NCI-H2171 (cell line): ENCODE results near the gene TMEM134.
"Not testable (repeated sequence)": the region's sequence is repeated elsewhere in the genome, so short reads cannot be mapped to it uniquely, and the experiment has no call there.

Experiments used
- DNase-seq: peaks from one replicate; lab custom pipeline; 2025; lab: John Stamatoyannopoulos, UW

TMEM134 gene

DNA sequence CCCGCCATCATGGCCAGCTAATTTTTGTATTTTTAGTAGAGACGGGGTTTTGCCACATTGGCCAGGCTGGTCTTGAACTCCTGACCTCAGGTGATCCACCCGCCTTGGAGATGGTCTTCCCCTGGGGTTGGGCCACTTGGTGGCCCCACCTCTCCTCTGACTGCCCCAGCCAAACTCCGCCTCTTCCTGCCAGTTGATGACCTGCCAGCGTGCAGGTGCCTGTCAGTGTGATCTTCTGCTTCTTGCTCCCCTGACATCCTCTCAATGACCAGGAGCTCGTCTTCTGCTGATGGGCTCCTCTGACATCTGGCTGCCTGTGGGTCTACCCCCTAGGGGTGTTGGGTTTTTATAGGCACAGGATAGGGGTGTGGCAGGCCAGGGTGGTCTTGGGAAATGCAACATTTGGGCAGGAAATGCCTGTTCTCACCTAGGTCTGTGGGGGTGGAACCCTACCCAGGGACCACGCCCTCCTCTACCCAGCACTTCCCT lies 16.9 kb upstream of the TMEM134 start:
- DNase-seq: not testable (repeated sequence)

DNA sequence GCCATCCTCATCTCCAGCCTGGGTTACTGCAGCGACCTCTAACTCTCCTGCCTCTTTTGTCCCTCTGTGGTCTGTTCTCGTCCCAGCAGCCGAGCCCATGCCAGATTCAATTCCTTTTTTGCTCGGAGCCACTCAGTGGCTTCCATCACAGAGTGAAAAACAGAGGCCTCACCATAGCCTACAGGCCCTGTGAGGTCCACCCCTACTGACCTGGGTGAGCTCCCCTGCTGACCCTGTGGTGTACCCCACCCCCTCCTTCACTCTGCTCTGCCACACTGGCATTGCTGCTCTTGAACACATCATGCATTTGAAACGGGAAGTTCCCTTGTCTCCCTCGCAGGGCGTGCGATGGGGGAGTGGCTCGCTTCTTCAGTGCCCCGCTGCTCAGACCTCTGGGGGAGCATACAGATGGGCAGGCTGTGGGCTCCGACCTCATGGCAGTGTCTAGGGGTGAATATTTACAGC lies 15.8 kb upstream of the TMEM134 start:
- no peak for DNase-seq

DNA sequence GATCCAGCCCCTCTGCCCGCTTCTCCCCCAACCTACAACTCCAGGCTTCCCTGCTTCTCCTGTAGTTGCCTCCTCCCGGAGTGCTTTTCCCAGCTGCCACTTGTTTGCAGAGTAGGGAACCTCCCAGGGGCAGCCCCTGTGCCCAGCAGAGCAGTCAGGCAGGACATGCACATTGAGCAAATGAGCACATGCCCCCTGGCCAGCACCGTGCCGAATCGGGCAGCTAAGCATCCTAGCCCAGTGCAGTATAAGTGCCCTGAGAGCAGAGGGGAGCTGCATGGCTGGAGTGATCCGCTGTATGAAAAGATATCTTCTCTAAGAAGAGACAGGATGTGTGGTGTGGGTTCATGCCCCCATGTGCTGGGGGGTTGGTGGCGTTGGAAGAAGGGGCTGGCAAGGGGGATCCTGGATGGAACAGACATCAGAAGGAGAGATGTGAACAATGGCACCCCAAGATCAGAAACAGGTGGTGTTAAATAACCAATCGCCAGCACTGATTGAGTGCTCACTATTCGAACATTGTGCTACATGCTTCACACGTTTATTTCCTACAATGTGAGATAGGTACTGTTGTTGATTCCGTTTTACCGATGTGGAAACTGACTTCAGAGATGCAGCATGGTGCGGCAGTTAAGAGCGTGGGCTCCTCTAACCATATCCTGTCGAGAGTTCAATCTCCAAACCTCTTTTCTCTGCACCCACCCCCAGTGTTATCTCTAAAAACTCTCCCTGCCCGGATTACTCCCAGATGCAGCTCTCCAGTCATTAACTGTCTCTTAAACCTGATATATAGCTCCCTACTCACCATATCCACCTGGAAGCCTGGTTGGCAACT lies 15.0 kb upstream of the TMEM134 start:
- DNase-seq: no peak

DNA sequence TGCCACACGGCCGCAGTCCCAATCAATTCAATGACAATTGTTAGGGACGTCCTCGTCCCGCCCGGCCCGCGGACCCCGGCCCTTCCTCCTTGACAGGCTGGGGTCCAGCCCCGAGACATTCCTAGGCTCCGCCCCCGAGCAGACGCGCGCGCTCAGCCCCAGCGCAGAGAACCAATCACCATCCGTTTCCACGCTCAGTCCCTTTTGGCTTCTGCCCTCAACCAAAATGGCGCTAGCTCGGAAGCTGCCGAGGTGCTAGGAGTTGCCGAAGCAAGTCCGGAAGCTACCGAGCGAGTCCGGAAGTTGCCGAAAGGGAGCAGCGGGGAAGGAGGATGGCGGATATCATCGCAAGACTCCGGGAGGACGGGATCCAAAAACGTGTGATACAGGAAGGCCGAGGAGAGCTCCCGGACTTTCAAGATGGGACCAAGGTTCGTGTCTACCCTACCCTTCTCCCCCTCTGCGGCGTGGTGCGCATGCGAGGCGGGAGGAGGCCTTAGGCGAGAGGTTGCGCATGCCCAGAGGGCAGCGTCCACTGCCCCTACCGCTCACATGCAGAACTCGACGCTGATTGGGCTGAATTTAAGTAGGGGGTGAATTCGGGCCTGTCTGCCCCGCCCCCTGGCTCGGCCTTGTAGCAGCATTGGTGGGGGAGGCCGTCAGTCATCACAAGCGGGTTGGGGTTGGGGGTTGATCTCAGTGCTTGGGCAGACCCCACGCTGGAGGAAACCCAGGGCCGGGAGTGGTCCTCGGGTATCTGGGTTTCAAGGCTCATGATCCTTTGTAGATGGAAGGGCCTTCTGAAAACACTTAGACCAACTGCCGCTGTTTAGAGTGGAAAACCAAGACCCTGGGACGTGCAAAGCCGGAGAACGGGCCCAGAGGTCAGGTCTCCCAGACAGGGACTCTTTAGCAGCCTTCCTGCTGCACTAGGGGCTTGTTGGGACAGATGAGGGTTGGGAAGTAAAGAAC lies 14.1 kb upstream of the TMEM134 start, which contains the start of gene AIP:
Gene AIP, plus strand, starts transcription at position 200 of the 972 bp plus-strand sequence. Its CDS starts 133 bp downstream, at position 333.
- DNase-seq: peak; percentile 94

DNA sequence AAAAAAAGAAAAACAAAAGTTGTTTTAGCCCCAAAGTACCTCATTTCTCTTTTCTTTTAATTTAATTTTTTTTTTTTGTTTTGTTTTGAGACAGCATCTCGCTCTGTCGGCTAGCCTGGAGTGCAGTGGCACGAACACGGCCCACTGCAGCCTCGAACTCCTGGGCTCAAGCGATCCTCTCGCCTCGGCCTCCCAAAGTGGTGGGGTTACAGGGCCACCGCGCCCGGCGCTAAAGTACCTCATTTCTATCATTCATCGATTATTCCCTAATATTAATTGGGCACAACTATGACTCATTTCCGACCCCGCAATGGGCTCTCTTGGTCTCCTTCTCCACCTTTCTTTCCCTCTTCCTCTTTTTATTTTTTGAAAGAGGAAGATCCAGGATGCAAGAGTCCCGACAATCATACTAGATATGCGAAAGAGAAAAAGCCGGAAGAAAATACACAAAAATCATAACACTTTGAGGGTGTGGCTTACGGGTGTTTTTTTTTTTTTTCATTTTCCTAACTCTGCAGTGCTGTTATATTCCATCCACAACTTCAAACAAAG lies 13.3 kb upstream of the TMEM134 start:
- DNase-seq: no peak

DNA sequence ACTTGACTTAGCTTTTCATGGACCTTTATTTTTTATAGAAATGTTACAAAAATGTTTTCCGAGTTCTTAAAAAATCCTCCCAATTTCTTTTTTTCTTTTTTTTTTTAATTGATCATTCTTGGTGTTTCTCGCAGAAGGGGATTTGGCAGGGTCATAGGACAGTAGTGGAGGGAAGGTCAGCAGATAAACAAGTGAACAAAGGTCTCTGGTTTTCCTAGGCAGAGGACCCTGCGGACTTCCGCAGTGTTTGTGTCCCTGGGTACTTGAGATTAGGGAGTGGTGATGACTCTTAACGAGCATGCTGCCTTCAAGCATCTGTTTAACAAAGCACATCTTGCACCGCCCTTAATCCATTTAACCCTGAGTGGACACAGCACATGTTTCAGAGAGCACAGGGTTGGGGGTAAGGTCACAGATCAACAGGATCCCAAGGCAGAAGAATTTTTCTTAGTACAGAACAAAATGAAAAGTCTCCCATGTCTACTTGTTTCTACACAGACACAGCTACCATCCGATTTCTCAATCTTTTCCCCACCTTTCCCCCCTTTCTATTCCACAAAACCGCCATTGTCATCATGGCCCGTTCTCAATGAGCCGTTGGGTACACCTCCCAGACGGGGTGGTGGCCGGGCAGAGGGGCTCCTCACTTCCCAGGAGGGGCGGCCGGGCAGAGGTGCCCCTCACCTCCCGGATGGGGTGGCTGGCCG lies 8.4 kb upstream of the TMEM134 start:
- DNase-seq: not testable (repeated sequence)

DNA sequence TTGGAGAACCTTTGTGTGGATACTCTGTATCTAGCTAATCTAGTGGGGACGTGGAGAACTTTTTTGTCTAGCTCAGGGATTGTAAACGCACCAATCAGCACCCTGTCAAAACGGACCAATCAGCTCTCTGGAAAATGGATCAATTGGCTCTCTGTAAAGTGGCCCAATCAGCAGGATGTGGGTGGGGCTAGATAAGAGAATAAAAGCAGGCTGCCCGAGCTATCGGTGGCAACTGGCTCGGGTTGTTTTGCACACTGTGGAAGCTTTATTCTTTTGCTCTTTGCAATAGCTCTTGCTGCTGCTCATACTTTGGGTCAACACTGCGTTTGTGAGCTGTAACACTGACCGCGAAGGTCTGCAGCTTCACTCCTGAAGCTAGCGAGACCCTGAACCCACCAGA lies 7.6 kb upstream of the TMEM134 start:
- not testable (repeated sequence) for DNase-seq

DNA sequence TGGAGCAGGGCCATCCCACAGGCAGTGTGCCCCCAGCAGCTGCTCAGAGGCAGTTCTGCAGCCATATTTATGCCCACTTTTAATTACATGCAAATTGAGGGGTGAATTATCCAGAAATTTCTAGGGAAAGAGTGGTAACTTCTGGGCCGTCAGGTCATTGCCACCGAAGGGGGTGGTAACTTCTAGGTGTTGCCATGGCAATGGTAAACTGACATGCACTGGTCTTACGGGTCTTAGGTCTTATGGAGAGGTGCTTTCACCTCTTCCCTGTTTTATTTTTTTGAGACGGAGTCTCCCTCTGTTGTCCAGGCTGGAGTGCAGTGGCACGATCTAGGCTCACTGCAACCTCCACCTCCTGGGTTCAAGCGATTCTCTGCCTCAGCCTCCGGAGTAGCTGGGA lies 3.8 kb upstream of the TMEM134 start:
- no peak for DNase-seq

DNA sequence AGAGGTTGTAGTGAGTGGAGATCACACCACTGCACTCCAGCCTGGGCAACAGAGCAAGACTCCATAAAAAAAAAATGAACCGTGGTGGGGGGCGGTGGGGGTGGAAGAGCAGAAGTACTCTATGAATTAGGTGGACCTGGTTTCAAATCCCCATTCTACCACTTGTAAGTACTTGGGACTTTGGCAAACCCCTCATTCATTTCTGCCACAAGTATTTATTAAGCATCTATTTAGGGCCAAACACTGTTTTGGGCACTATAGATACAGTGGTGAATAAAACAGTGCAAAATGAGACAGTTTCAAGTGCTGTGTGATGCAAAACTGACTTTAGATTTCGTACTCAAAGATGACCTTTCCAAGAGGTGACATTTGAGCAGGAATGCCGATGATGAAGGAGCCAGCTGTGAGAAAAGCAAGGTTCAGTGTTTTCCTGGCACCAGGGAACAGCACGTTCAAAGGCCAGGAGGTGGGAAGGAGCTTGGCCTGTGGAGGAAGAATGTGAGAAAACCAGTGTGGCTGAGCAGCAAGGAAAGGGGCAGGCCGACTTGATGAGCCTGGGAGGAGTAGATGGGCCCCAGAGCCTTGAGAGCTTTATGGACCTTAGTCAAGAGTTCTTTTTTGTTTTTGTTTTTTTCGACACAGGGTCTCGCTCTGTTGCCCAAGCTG lies 1.4 kb upstream of the TMEM134 start:
- no peak for DNase-seq

DNA sequence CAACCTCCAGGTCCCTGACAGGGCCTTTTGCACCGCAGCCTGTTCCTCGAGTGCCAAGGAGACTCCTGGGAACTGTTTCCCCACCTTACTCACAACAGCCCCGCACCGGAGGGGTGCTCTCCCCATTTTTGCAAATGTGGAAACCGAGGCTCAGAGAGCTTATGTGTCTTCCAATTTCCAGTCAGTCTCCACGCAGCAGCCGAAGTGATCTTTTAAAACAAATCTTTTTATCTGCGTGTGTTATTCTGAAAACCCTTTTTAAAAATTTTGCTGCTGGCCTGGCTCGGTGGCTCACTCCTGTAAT lies 409 bp upstream of the TMEM134 start:
- no peak for DNase-seq

DNA sequence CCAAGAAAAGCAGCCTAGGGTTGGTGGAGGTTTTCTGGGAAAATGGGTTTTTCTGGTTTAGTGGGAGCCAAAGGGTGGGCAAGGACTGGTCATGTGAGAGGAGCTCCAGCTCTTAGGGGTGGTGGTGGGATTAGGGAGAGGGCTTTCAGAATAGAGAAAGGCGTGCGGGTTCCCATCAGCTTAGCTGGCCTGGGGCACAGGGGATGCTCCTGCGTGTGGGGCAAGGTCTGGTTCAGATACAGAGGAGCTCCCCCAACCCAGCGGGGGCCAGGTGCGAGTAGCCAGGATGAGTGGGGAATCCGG lies 644 bp downstream of the TMEM134 start:
- peak; percentile 7 for DNase-seq

DNA sequence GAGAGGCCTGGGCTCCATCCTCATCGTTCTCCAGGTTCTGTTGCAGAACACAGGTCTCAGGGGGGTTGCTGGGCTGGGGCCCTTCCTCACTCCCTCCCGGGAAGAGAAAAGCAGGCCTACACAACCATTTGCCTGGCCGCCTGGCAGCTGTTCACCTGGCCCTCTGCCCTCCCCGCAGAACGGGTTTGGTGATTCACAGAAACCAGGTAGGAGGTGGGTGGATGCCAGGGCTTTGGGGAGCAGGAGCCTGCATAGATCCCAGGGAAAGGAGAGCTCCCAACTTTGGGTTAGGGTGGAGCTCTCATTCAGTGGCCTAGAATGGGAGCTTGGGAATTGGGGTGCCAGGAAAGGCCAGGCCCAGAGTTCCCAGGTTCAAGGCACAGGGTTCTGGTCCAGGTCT lies 995 bp downstream of the TMEM134 start:
- DNase-seq: peak; percentile 52

DNA sequence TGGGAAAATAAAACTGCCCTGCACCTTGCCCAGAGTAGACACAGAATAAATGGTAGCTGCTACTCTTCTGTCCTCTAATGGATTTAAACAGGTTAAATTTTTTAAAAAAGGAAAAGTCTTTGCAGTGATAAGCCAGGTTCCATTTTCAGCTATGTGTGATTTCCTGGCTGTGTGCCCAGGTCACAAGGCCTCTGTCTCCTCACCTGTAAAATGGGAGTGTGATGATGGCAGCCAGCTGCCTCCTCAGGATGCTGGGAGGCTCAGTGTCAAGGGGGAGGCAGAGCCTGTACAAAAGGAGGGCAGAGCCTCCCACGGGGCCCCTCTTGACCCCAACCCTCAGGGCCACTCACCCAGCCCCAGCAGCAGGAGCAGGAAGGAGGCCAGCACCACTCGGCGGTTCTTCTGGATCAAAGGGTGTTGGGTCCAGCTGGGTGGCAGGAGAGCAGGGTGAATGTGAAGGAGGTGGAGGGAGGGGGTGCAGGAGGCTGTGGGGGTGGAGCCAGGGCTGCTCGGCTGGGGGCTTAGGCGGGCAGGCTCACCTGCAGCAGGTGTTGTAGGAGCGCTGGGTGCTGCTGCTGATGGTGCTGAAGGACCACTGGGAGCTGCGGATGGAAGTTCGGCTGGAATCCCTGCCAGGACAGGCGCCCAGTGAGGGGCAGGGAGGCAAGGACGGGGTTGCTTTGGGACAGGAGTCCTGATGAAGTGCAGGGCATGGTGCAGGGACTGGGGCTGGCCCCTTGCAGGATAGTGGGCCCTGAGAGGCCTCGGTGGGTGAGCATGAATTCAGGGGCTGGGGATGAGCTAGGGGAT lies 1.9 kb downstream of the TMEM134 start:
- DNase-seq: no peak

DNA sequence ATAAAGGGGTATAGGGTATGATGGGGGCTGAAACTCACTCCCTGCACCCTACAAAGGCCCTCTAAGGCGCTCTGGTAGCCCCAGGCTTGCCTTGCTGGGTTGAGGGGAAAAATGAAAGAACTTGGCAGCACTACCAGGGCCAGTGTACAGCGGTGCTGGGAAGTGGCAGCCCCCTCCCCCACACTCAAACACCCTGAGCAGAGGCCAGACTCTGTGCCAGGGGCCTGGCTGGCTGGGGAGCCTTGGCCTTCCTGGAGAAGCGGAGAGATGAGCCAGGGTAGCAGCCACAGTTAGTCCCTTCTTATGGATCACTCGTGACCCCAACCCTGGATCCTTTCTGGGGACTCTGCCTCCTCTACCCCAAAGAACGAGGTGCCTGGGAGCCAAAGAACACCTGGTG lies 2.7 kb downstream of the TMEM134 start:
- no peak for DNase-seq

DNA sequence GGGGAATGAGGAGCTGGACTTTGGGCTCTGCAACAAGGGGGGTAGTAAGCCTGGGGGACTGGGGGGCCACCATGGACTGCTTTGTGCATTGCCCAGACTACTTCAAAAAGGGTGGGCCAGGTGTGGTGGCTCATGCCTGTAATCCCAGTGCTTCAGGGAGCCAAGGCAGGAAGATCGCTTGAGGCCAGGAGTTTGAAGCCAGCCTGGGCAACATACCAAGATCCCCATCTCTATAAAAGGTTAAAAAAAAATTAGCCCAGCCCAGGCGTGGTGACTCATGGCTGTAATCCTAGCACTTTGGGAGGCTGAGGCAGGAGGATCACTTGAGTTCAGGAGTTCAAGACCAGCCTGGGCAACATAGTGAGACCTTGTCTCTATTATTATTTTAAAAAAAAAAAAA lies 3.5 kb downstream of the TMEM134 start:
- DNase-seq: not testable (repeated sequence)

DNA sequence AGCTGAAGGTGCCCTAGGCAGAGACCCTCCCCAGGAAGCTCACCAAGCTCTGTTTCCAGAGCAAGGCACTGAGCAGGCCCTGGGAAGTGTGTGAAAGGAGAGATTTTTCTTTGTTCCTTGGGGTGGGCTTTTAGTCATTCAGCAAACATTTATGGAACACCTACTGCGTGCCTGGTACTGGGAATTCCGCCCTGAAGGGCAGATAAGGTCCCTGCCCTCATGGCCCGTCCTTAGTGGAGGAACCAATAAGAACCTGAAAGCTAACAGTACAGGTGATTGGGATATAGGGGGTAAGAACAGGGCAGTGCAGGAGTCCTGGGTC lies 3.9 kb downstream of the TMEM134 start:
- DNase-seq: no peak

DNA sequence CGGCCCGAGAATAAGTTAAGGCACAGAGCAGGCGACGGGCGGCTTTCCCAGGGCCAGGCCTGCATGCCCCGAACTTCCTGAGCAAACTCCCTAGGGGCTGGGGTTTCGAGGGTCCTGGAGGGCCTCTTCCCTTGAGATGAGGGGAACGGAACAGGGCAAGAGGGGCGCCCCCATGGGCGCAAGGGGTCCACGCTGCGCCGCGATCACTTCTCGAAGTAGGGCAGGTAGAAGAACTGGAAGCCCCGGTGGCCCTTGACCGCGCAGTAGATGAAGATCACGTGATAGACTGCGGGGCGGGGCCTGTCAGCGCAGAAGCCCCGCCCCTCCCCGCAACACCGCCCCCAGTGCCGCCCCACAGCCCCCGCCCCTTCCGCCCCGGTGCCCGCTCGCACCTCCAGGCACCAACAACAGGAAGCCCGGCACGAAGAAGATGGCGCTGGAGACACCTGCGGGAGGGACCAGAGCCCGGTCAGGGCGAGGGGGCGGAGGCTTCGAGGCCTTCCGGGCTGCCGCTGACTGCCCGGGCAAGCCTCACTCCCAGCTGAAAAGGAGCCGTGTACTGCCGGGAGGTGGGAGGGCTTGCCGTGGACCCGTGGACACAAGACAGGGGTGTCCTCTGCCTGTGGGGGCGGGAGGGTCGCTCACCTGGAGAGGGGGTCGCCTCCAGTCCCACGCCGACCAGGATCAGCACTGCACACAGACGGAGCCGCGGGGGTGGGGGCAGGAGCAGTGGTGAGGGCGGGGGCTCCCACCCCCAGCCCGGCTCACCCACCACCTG lies 4.5 kb downstream of the TMEM134 start:
- DNase-seq: peak; percentile 90

DNA sequence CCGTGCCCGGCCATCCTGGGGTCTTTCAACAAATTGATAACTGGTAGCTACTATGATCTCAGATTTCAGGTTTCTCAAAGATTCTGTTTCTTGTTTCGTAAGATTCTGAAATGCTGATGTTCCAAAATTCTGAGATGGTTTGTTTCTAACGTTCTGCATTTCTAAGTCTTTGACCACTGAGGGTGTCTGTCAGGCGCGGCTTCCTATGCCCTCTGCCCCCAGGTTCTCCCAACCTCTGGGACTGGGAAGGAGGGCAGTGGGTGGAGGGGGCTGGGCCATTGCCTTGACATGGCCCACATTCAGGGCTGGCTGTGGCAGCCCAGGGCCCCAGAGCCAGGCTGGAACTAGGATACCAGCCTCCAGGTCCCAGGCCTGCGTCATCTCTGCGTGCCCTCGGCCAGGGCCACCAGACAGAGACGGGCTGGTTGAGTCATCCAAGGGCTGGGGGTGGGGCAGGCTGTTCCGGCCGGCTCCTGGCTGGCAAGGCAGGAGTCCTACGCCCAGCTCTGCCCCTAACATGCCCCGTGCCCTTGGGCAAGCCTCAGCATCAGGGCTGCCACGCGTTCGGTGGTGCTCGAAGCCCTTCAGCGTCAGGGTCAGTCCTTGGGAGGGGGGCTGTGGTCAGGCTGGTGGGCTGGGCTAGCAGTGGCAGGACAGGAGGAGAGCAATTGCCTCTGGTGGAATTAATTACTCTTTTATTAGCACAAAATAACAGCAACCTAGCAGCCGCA lies 5.2 kb downstream of the TMEM134 start:
- DNase-seq: no peak

DNA sequence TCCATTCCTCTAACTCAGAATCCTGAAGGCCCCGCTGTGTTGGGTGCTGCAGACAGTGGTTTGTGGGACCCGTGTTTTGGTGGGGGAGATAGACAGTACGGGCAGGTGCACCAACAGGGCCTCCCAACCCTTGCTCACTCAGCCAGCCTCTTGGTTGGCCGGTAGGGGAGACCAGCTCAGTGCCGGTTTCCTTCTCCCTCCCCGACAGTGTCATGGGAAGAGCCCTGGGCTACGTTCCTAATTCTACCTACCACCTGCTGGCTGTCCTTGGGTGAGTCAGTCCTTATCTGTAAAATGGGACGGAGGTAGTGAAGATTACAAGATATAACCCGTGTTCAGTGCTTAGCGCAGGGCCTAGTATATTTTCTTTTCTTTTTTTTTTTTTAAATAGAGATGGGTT lies 5.9 kb downstream of the TMEM134 start:
- DNase-seq: no peak
